ENCODE results near the gene FAM124A.

Gene FAM124A

GRCh38 chr13:51236491-51236792 is 14.2 kb downstream of the FAM124A start:
- no peak overlapping the region for H3K27ac ChIP-seq

GRCh38 chr13:51237386-51237785 is 15.2 kb downstream of the FAM124A start:
- Histone ChIP-seq H3K4me3 (ENCODE audit: low read depth, low read length) (no peak overlapping the region), H3K36me3 (replicated peaks) (no peaks in the 10 kb centered on the region), H3K27ac (no peak overlapping the region), H3K27me3 (replicated peaks) (no peaks in the 10 kb centered on the region)
- DNase-seq, result no peak
- in situ Hi-C loops (cut with HindIII; ENCODE audit: low pct_ligation_motif_present, low sequenced_read_pairs), result no loop called here
- TF ChIP-seq CTCF (IDR thresholded peaks at IDR 0.05; ENCODE audit: low read depth, low read length, missing control alignments), result no peak

More at GRCh38 chr13:51236491-51236792, 14.2 kb downstream of the FAM124A start:
- no peak for DNase-seq
- in situ Hi-C loops (cut with HindIII; ENCODE audit: low pct_ligation_motif_present, low sequenced_read_pairs), result no loop called here
- Histone ChIP-seq H3K4me3 (ENCODE audit: low read depth, low read length) (no peak overlapping the region), H3K36me3 (replicated peaks) (no peaks in the 10 kb centered on the region), H3K27me3 (replicated peaks) (no peaks in the 10 kb centered on the region)
- no peak for TF ChIP-seq CTCF (IDR thresholded peaks at IDR 0.05; ENCODE audit: low read depth, low read length, missing control alignments)

- H3K36me3 ChIP-seq (replicated peaks), result no peaks in the 10 kb centered on the region
- no peak overlapping the region for H3K4me3 ChIP-seq (ENCODE audit: low read depth, low read length)
- no peak for DNase-seq
- no peak for TF ChIP-seq CTCF (IDR thresholded peaks at IDR 0.05; ENCODE audit: low read depth, low read length, missing control alignments)
- in situ Hi-C loops (cut with HindIII; ENCODE audit: low pct_ligation_motif_present, low sequenced_read_pairs), result no loop called here
- no peaks in the 10 kb centered on the region for H3K27me3 ChIP-seq (replicated peaks)
- H3K27ac ChIP-seq, result no peak overlapping the region
These were observed 15.7 kb downstream of the FAM124A start for GRCh38 chr13:51237887-51238286.

DNA sequence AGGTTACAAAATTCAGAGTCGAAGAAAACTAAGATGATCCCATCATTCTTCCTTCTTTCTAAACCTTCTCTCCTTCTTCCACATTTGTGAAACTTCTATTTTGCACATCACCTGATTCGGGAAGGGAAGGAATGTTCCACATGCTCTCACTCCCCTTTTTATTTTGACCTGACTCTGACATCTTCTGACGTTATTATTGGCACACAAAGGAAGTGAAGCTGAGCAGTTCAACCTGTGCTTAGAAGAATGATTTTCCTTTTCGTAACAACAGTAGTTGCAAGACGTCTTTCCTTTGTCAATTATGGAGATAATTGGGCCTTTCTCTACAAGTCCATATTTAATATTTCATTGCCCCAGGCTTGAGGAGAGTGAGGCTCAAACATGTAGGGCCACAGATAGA is 18.0 kb downstream of the FAM124A start:
- Histone ChIP-seq H3K36me3 (replicated peaks) (no peaks in the 10 kb centered on the region), H3K27me3 (replicated peaks) (no peaks in the 10 kb centered on the region), H3K27ac (no peak overlapping the region), H3K4me3 (ENCODE audit: low read depth, low read length) (no peak overlapping the region)
- in situ Hi-C loops (cut with HindIII; ENCODE audit: low pct_ligation_motif_present, low sequenced_read_pairs), result no loop called here
- DNase-seq, result no peak
- TF ChIP-seq CTCF (IDR thresholded peaks at IDR 0.05; ENCODE audit: low read depth, low read length, missing control alignments), result no peak

DNA sequence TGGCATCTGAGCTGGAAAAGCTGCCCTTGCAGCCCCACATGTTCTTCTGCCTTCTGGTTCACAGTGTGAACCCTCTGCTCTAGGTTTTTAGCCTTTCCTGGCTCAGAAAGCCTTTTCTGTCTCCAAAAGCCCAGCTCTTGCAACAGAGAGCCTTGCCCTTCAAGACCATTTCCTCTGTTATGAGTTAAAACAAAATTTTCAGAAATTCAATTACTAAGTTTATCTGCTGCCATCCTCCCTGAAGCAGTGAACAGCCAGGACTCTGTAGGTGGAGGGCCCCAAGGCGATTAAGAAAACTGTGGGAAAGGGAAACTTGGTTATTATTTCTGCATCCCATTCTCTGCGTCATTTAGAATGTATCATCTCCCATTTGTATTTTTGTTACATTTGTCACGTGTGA is 18.8 kb downstream of the FAM124A start:
- Histone ChIP-seq H3K4me3 (ENCODE audit: low read depth, low read length) (no peak overlapping the region), H3K27me3 (replicated peaks) (no peaks in the 10 kb centered on the region), H3K36me3 (replicated peaks) (no peaks in the 10 kb centered on the region), H3K27ac (no peak overlapping the region)
- in situ Hi-C loops (cut with HindIII; ENCODE audit: low pct_ligation_motif_present, low sequenced_read_pairs), result no loop called here
- DNase-seq, result no peak
- no peak for TF ChIP-seq CTCF (IDR thresholded peaks at IDR 0.05; ENCODE audit: low read depth, low read length, missing control alignments)

DNA sequence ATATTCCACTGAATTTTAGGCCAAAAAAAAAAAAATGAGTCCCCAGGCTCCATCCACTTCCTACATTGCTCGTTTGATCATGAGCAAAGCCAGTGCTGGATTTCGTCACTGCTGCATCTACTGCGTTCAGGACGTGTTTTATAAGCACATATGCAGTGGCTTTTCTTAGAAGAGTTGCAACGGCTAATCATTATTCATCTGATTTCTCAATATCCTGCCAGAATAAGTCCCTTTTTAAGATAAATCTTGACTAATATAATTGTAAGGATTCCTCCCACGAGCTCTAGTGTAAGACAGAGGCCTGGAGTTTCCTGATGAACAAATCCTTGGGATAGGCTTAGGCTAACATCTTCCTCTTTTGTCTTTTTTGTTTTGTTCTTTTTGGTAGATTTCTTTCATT is 19.5 kb downstream of the FAM124A start:
- Histone ChIP-seq H3K27me3 (replicated peaks) (no peaks in the 10 kb centered on the region), H3K4me3 (ENCODE audit: low read depth, low read length) (no peak overlapping the region), H3K36me3 (replicated peaks) (no peaks in the 10 kb centered on the region), H3K27ac (no peak overlapping the region)
- TF ChIP-seq CTCF (IDR thresholded peaks at IDR 0.05; ENCODE audit: low read depth, low read length, missing control alignments), result no peak
- DNase-seq, result no peak
- in situ Hi-C loops (cut with HindIII; ENCODE audit: low pct_ligation_motif_present, low sequenced_read_pairs), result no loop called here

Measured in brain microvascular endothelial cell (primary cell).